ENCODE data around the gene LUC7L2. TPM values are rescaled to one million over a fixed set of nuclear protein-coding genes. Genes with fewer than 3 reads are reported as not detected.

Gene LUC7L2
- total and polyA plus RNA-seq, 9 of the 15 experiments (the other 6 are each of a cell fraction or from before 2014, with no cell fraction given): 56.1 to 207 (median 141) TPM

DNA sequence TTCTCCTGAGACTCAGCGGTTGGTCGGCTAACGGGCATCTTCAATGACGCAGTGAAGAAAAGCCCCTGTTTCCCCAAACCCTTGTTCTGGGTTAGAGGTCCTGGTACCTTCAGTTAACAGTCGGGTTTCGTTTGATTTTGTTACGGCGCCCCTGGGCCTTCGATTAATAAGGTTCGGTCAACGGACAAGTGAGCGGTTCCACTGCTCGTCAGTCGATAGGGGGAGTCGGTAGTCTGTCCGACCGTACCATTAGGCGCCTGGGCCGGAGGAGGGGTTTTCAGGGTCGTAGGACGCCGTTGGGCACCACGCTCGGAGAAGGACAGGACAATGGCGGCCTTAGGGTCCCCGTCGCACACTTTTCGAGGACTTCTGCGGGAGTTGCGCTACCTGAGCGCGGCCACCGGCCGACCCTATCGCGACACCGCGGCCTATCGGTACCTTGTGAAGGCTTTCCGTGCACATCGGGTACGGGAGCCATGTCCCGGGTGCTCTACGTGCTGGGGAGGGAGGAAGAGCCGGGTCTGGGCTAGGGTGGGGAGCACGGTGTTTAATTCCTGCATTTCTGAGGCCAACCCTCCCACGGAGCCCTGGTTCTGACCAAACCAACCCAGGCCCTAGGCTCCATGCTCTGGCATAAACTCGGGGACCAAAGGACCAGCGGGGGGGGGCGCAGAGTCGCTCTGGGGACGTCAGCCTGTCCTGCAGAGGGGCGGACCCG is 18.5 kb upstream of the LUC7L2 start, which contains the start of gene FMC1 (continued):
- TF ChIP-seq ZNF175 (CRISPR knock-in tag; IDR thresholded peaks at IDR 0.05; ENCODE audit: low read depth) (no peak), ZNF133 (CRISPR knock-in tag; IDR thresholded peaks at IDR 0.05) (no peak), ZNF696 (CRISPR knock-in tag; conservative IDR thresholded peaks at IDR 0.05) (no peak), MITF (IDR thresholded peaks at IDR 0.05) (0 out of 2 replicates have a peak, but pooled peaks have one; percentile 4), GABPB2 (CRISPR knock-in tag; conservative IDR thresholded peaks at IDR 0.05) (peak; percentile 62; the same call in 1 of the 2 replicates), GTF2E2 (tag; IDR thresholded peaks at IDR 0.05) (peak; percentile 91), CREB1 (IDR thresholded peaks at IDR 0.05) (peak; percentile 97), CREB1 (CRISPR knock-in tag; IDR thresholded peaks at IDR 0.05) (peak; percentile 94)
- TF ChIP-seq, protein P1, sequence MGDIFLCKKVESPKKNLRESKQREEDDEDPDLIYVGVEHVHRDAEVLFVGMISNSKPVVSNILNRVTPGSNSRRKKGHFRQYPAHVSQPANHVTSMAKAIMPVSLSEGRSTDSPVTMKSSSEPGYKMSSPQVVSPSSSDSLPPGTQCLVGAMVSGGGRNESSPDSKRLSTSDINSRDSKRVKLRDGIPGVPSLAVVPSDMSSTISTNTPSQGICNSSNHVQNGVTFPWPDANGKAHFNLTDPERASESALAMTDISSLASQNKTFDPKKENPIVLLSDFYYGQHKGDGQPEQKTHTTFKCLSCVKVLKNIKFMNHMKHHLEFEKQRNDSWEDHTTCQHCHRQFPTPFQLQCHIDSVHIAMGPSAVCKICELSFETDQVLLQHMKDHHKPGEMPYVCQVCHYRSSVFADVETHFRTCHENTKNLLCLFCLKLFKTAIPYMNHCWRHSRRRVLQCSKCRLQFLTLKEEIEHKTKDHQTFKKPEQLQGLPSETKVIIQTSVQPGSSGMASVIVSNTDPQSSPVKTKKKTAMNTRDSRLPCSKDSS (IDR thresholded peaks at IDR 0.05; ENCODE audit: low read depth, partially characterized antibody): no peak
- TF ChIP-seq, protein P2, sequence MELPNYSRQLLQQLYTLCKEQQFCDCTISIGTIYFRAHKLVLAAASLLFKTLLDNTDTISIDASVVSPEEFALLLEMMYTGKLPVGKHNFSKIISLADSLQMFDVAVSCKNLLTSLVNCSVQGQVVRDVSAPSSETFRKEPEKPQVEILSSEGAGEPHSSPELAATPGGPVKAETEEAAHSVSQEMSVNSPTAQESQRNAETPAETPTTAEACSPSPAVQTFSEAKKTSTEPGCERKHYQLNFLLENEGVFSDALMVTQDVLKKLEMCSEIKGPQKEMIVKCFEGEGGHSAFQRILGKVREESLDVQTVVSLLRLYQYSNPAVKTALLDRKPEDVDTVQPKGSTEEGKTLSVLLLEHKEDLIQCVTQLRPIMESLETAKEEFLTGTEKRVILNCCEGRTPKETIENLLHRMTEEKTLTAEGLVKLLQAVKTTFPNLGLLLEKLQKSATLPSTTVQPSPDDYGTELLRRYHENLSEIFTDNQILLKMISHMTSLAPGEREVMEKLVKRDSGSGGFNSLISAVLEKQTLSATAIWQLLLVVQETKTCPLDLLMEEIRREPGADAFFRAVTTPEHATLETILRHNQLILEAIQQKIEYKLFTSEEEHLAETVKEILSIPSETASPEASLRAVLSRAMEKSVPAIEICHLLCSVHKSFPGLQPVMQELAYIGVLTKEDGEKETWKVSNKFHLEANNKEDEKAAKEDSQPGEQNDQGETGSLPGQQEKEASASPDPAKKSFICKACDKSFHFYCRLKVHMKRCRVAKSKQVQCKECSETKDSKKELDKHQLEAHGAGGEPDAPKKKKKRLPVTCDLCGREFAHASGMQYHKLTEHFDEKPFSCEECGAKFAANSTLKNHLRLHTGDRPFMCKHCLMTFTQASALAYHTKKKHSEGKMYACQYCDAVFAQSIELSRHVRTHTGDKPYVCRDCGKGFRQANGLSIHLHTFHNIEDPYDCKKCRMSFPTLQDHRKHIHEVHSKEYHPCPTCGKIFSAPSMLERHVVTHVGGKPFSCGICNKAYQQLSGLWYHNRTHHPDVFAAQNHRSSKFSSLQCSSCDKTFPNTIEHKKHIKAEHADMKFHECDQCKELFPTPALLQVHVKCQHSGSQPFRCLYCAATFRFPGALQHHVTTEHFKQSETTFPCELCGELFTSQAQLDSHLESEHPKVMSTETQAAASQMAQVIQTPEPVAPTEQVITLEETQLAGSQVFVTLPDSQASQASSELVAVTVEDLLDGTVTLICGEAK (IDR thresholded peaks at IDR 0.05): no peak
- TF ChIP-seq, protein P2 (CRISPR knock-in tag; IDR thresholded peaks at IDR 0.05): peak; percentile 38; the same call in 1 of the 2 replicates
- TF ChIP-seq, protein P3, sequence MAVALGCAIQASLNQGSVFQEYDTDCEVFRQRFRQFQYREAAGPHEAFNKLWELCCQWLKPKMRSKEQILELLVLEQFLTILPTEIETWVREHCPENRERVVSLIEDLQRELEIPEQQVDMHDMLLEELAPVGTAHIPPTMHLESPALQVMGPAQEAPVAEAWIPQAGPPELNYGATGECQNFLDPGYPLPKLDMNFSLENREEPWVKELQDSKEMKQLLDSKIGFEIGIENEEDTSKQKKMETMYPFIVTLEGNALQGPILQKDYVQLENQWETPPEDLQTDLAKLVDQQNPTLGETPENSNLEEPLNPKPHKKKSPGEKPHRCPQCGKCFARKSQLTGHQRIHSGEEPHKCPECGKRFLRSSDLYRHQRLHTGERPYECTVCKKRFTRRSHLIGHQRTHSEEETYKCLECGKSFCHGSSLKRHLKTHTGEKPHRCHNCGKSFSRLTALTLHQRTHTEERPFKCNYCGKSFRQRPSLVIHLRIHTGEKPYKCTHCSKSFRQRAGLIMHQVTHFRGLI (CRISPR knock-in tag; IDR thresholded peaks at IDR 0.05): no peak
